ENCODE results near the gene RET. TPM values are rescaled to one million over a fixed set of nuclear protein-coding genes. Genes with fewer than 3 reads are reported as not detected.

Gene RET
- total RNA-seq, 1 experiment from 2014 or later, result 21.4 TPM

GRCh38 chr10:43174969-43175368, 98.1 kb downstream of the RET start (continued):
- TF ChIP-seq ZBTB43 (CRISPR knock-in tag; IDR thresholded peaks at IDR 0.05) (no peak), GABPB1 (CRISPR knock-in tag; IDR thresholded peaks at IDR 0.05) (no peak), SMAD4 (CRISPR knock-in tag; IDR thresholded peaks at IDR 0.05) (no peak), NR2C2 (CRISPR knock-in tag; IDR thresholded peaks at IDR 0.05) (no peak), OVOL2 (CRISPR knock-in tag; IDR thresholded peaks at IDR 0.05; ENCODE audit: borderline replicate concordance) (no peak), ZNF281 (CRISPR knock-in tag; IDR thresholded peaks at IDR 0.05) (no peak), ZNF232 (CRISPR knock-in tag; IDR thresholded peaks at IDR 0.05) (no peak), AFF4 (CRISPR knock-in tag; IDR thresholded peaks at IDR 0.05; ENCODE audit: borderline replicate concordance) (no peak), CTCF (IDR thresholded peaks at IDR 0.05) (no peak)

- CTCF ChIA-PET, result interaction anchor here (1.1 kb wide), 1 partner anchor 26 kb away, joined by 3 read pairs; no protein-coding TSS in a partner anchor
- DNase-seq (ENCODE audit: low spot score), result no peak
- Mint-ChIP-seq H3K27me3 (ENCODE audit: low read depth) (no peaks in the 10 kb centered on the region), H3K27ac (no peak overlapping the region), H3K9me3 (peaks cover 3% of the 10 kb centered on the region; the same call in 1 of the 2 replicates), H3K36me3 (peaks cover 14% of the 10 kb centered on the region), H3K4me1 (peaks cover 8% of the 10 kb centered on the region), H3K4me3 (no peak overlapping the region)
- ATAC-seq, result no peak
- POLR2A ChIA-PET, result no interaction called here
- TF ChIP-seq ZNF219 (CRISPR knock-in tag; IDR thresholded peaks at IDR 0.05; ENCODE audit: borderline replicate concordance), result no peak
- no peak for TF ChIP-seq USF1 (CRISPR knock-in tag; IDR thresholded peaks at IDR 0.05)
- TF ChIP-seq ELF4 (CRISPR knock-in tag; IDR thresholded peaks at IDR 0.05; ENCODE audit: low read depth), result no peak
- no peak for TF ChIP-seq FOXJ3 (CRISPR knock-in tag; IDR thresholded peaks at IDR 0.05; ENCODE audit: borderline replicate concordance)
- TF ChIP-seq E2F5 (CRISPR knock-in tag; IDR thresholded peaks at IDR 0.05), result no peak
- TF ChIP-seq JUN (CRISPR knock-in tag; IDR thresholded peaks at IDR 0.05), result no peak
- TF ChIP-seq FOXP1 (CRISPR knock-in tag; IDR thresholded peaks at IDR 0.05; ENCODE audit: borderline replicate concordance), result no peak
- TF ChIP-seq ZNF425 (CRISPR knock-in tag; conservative IDR thresholded peaks at IDR 0.05), result no peak
- no peak for TF ChIP-seq CBFB (CRISPR knock-in tag; IDR thresholded peaks at IDR 0.05; ENCODE audit: low read depth)
- no peak for TF ChIP-seq HMGA2 (CRISPR knock-in tag; IDR thresholded peaks at IDR 0.05)
- no peak for TF ChIP-seq ZNF423 (CRISPR knock-in tag; IDR thresholded peaks at IDR 0.05)
Measured at GRCh38 chr10:43176271-43176670, 99.4 kb downstream of the RET start.
